DOHH2 (cell line): Measurements from ENCODE around the gene TRMT2A.

Experiments
- H3F3A ChIP-seq: fragments of 200-600 bp; sonication (generic), shearing (Covaris generic); 2 replicates; pipeline ENCODE4 v1.6.0; 2016; ENCODE audit warnings: antibody characterized with exemption, mild to moderate bottlenecking; ENCODE audit not compliant: control insufficient read depth, insufficient read depth
- H3K27ac ChIP-seq: fragments of 200-600 bp; sonication (generic); 2 replicates; pipeline ENCODE4 v1.5.1; 2014; ENCODE audit warnings: low read depth, mild to moderate bottlenecking, low read length, moderate library complexity
- H3K27me3 ChIP-seq: fragments of 200-600 bp; sonication (generic); 2 replicates; pipeline ENCODE4 v1.6.1; 2014; ENCODE audit warnings: mild to moderate bottlenecking, low read length, mixed read lengths; ENCODE audit not compliant: control insufficient read depth
- H3K36me3 ChIP-seq: fragments of 200-600 bp; sonication (generic); 2 replicates; pipeline ENCODE4 v1.6.1; 2014; ENCODE audit warnings: mild to moderate bottlenecking, low read length, moderate library complexity, mixed read lengths; ENCODE audit not compliant: control insufficient read depth
- H3K4me1 ChIP-seq: fragments of 200-600 bp; sonication (generic); 2 replicates; pipeline ENCODE4 v1.6.1; 2014; ENCODE audit warnings: mild to moderate bottlenecking, low read length, mixed read lengths; ENCODE audit not compliant: control insufficient read depth
- H3K4me2 ChIP-seq: fragments of 200-600 bp; sonication (generic); 2 replicates; pipeline ENCODE4 v1.6.0; 2014; ENCODE audit warnings: mild to moderate bottlenecking, low read length, moderate library complexity
- H3K4me3 ChIP-seq: fragments of 200-600 bp; sonication (generic); 2 replicates; pipeline ENCODE4 v1.5.1; 2014; ENCODE audit warnings: mild to moderate bottlenecking, low read length, mixed read lengths
- H3K79me2 ChIP-seq: fragments of 200-600 bp; sonication (generic); 2 replicates; pipeline ENCODE4 v1.6.1; 2014; ENCODE audit warnings: mild to moderate bottlenecking, low read length, mixed read lengths; ENCODE audit not compliant: control insufficient read depth
- H3K9me2 ChIP-seq: fragments of 200-600 bp; sonication (generic); replicated peaks from 2 replicates; pipeline ENCODE4 v1.6.1; 2014; ENCODE audit warnings: mild to moderate bottlenecking, low read length, mixed read lengths; ENCODE audit not compliant: control insufficient read depth
- H3K9me3 ChIP-seq: fragments of 200-600 bp; sonication (generic); 2 replicates; pipeline ENCODE4 v1.6.1; 2014; ENCODE audit warnings: antibody characterized with exemption, low read length, mixed read lengths; ENCODE audit not compliant: control insufficient read depth, insufficient read depth
- H4K20me1 ChIP-seq: fragments of 200-600 bp; sonication (generic); 2 replicates; pipeline ENCODE4 v1.6.0; 2014; ENCODE audit warnings: low read depth, mild to moderate bottlenecking, antibody characterized with exemption, low read length, moderate library complexity; ENCODE audit not compliant: control insufficient read depth, insufficient read depth
- EZH2phosphoT487 ChIP-seq: fragments of 200-600 bp; sonication (generic); IDR thresholded peaks from 2 replicates; pipeline ENCODE4 v1.6.1; 2017; ENCODE audit warnings: borderline replicate concordance, mild to moderate bottlenecking, antibody characterized with exemption, low read length, moderate library complexity, mixed read lengths
- TF ChIP-seq, protein P1 (sequence below): fragments of 200-600 bp; sonication (generic); IDR thresholded peaks from one replicate; pipeline ENCODE4 v1.5.1; 2014; ENCODE audit warnings: antibody characterized with exemption, mild to moderate bottlenecking, low read depth, low read length; ENCODE audit not compliant: poor library complexity, severe bottlenecking

Gene TRMT2A

DNA sequence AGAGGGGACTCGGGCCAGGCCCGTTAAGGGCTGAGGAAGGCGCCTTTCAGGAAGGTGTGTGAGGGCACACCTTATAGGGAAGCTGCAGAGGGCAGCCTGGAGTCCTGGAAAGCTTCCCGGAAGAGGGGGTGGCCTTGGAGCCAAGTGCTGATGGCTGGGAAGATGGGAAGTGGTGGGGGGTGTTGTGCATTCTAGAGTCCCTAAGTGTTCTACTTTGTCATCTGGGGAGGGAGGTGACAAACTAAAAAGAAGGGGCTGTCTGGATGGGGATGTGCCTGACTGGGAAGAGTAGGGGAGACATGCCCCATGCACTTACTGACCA lies 21.4 kb upstream of the TRMT2A start:
- no peak overlapping the region for H3K4me2 ChIP-seq
- no peaks in the 10 kb centered on the region for H3K36me3 ChIP-seq
- no peaks in the 10 kb centered on the region for H3F3A ChIP-seq
- no peak for TF ChIP-seq EZH2phosphoT487
- TF ChIP-seq, protein P1, sequence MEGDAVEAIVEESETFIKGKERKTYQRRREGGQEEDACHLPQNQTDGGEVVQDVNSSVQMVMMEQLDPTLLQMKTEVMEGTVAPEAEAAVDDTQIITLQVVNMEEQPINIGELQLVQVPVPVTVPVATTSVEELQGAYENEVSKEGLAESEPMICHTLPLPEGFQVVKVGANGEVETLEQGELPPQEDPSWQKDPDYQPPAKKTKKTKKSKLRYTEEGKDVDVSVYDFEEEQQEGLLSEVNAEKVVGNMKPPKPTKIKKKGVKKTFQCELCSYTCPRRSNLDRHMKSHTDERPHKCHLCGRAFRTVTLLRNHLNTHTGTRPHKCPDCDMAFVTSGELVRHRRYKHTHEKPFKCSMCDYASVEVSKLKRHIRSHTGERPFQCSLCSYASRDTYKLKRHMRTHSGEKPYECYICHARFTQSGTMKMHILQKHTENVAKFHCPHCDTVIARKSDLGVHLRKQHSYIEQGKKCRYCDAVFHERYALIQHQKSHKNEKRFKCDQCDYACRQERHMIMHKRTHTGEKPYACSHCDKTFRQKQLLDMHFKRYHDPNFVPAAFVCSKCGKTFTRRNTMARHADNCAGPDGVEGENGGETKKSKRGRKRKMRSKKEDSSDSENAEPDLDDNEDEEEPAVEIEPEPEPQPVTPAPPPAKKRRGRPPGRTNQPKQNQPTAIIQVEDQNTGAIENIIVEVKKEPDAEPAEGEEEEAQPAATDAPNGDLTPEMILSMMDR, result no peak
- H3K4me3 ChIP-seq, result no peak overlapping the region
- peaks cover 6% of the 10 kb centered on the region for H3K4me1 ChIP-seq
- H3K79me2 ChIP-seq, result no peaks in the 10 kb centered on the region
- no peaks in the 10 kb centered on the region for H3K9me3 ChIP-seq
- no peaks in the 10 kb centered on the region for H3K9me2 ChIP-seq
- H3K27ac ChIP-seq, result no peak overlapping the region
- no peaks in the 10 kb centered on the region for H3K27me3 ChIP-seq
- 0 out of 2 replicates have a peak, but pooled peaks cover 2% of the 10 kb centered on the region for H4K20me1 ChIP-seq

DNA sequence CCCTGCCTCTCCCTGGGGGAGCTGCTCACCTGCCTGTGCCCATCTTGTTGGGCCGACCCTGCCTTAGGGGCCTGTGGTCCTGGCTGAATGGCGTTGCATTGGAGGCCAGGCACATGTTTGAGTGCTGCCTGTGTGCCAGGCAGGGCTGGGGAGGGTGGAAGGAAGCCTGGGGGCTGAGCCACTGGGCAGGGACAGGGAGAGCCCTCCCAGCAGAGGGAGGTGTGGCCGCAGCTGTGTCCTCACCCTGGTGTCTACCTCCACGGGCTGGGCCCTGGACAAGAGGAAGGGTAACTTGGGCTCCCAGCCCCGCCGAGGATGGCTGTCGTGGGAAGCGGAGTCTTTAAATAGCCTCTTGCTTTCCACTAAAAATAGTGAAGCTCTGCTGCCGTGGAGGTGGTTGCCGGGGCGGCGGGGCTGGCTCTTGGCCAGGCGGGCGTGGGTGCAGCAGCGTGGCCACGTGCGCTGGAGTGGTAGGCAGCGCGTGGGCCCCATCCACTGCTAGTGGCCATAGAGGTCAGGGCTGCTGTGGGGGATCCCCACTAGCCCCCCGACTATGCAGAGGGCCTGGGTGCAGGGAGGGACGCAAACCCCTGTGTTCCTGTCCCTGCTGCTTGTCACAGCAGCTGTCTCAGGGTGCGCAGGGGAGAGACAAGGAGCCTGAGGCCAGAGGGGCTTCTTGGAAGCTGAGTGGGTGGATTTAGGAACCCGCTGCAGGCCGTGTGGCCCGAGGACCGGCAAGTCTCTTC lies 20.8 kb upstream of the TRMT2A start:
- Histone ChIP-seq H3K4me1 (peaks cover 6% of the 10 kb centered on the region), H3K27ac (no peak overlapping the region), H3K9me2 (no peaks in the 10 kb centered on the region), H3F3A (no peaks in the 10 kb centered on the region), H3K9me3 (no peaks in the 10 kb centered on the region), H3K4me3 (no peak overlapping the region), H3K79me2 (no peaks in the 10 kb centered on the region), H4K20me1 (0 out of 2 replicates have a peak, but pooled peaks cover 2% of the 10 kb centered on the region), H3K36me3 (no peaks in the 10 kb centered on the region), H3K27me3 (no peaks in the 10 kb centered on the region; the same call in 1 of the 2 replicates), H3K4me2 (no peak overlapping the region)
- TF ChIP-seq, protein P1, result no peak
- TF ChIP-seq EZH2phosphoT487, result no peak

DNA sequence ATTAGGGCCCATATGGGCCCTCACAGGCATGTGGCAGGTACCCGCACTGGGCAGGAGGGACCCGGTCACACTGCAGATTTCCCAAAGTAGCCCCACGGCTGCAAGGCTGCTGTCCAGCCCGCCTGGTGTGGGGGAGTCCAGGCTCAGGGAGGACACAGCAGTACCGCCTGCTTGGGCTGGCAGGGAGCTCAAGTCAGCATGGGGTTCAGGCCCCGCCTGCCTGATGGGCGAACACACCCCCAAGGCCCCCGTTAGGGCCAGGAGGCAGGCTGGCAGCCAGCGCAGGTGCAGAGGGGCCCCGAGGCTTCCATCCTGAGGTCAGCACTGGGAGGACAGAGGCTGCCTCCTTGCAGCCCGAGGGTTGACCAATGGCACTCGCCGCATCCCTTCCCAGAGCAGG lies 20.1 kb upstream of the TRMT2A start:
- no peaks in the 10 kb centered on the region for H3K9me2 ChIP-seq
- no peaks in the 10 kb centered on the region for H3K36me3 ChIP-seq
- H3K79me2 ChIP-seq, result no peaks in the 10 kb centered on the region
- H3K27ac ChIP-seq, result no peak overlapping the region
- peaks cover 7% of the 10 kb centered on the region for H3K27me3 ChIP-seq
- 0 out of 2 replicates have a peak, but pooled peaks cover 2% of the 10 kb centered on the region for H4K20me1 ChIP-seq
- no peak overlapping the region for H3K4me2 ChIP-seq
- H3F3A ChIP-seq, result no peaks in the 10 kb centered on the region
- H3K4me1 ChIP-seq, result peaks cover 6% of the 10 kb centered on the region
- TF ChIP-seq, protein P1, result no peak
- TF ChIP-seq EZH2phosphoT487, result no peak
- H3K9me3 ChIP-seq, result no peaks in the 10 kb centered on the region
- H3K4me3 ChIP-seq, result no peak overlapping the region
